ENCODE data around the gene MKI67. TPM values are rescaled to one million over a fixed set of nuclear protein-coding genes. Genes with fewer than 3 reads are reported as not detected.

MKI67 gene
- total and polyA plus RNA-seq, 9 of the 15 experiments (the other 6 are each of a cell fraction or from before 2014, with no cell fraction given) = 11.8 to 86.5 (median 36.0) TPM

GRCh38 chr10:128111696-128112095 is 14.5 kb downstream of the MKI67 start:
- H3K27ac ChIP-seq (ENCODE audit: extremely low read depth, low read depth, low read length) = no peak overlapping the region
- no peaks in the 10 kb centered on the region; the same call in 1 of the 2 replicates for H4K20me1 ChIP-seq (replicated peaks; ENCODE audit: control insufficient read depth, insufficient read depth, low read length)
- intact Hi-C loops (cut with micrococcal nuclease) = no loop called here
- ATAC-seq (no peak), DNase-seq (ENCODE audit: extremely low read depth in 1 of 4, low spot score in 3 of 4) (no peak), FAIRE-seq (no peak)
- WGBS (ENCODE audit: insufficient coverage, low coverage, missing lambda C conversion rate) = 91% methylated on average over 5 of the region's 6 CpGs
- BruUV-seq (replicated peaks) = no TSS peak
- no peaks in the 10 kb centered on the region; the same call in 1 of the 3 replicates for H3K79me2 ChIP-seq (ENCODE audit: control insufficient read depth, insufficient read depth, low read length)
- no peaks in the 10 kb centered on the region for H3K9me1 ChIP-seq (ENCODE audit: control insufficient read depth, insufficient read depth, low read length)
- no peaks in the 10 kb centered on the region for H3K4me1 ChIP-seq (replicated peaks in 1 of 2; ENCODE audit: control insufficient read depth in 2 of 2, insufficient read depth in 2 of 2, low read length in 2 of 2)
- no peak overlapping the region for H3K4me3 ChIP-seq
- TF ChIP-seq FUS (optimal IDR thresholded peaks at IDR 0.05; ENCODE audit: low read depth, low read length) (no peak), RFX1 (IDR thresholded peaks at IDR 0.05) (no peak), IRF2 (CRISPR knock-in tag; IDR thresholded peaks at IDR 0.05) (no peak), GTF3C2 (IDR thresholded peaks at IDR 0.05; ENCODE audit: borderline replicate concordance, extremely low read depth, insufficient read length) (no peak)
- H3K27me3 ChIP-seq (ENCODE audit: control insufficient read depth in 2 of 2, insufficient read depth in 2 of 2, low read length in 2 of 2) = no peaks in the 10 kb centered on the region
- in situ Hi-C loops (cut with MboI) = no loop called here
- no peaks in the 10 kb centered on the region for H3K9me3 ChIP-seq (replicated peaks; ENCODE audit: control insufficient read depth, insufficient read depth, low read depth, low read length)
- ChIA-PET POLR2A (interaction anchor here (0.6 to 1.7 kb wide), 2 partner anchors 13 to 550 kb away, joined by 3 to 8 read pairs; partner anchors contain the start of gene MKI67), CTCF (ENCODE audit: low intra/inter-chr PET ratio) (no interaction called here)
- no peak overlapping the region for H3K9ac ChIP-seq (ENCODE audit: insufficient read depth in 1 of 2, low read depth in 2 of 2, low read length in 2 of 2)
- H2AFZ ChIP-seq (ENCODE audit: low read depth, low read length) = no peak overlapping the region
- H3K36me3 ChIP-seq (ENCODE audit: control insufficient read depth, insufficient read depth, low read length) = peaks cover 99% of the 10 kb centered on the region
- H3K4me2 ChIP-seq (ENCODE audit: insufficient read depth, low read length) = no peak overlapping the region

All from K562 (cell line).